DOHH2 (cell line): Measurements from ENCODE around the gene AVPR2.

Experiments used
- EZH2phosphoT487 ChIP-seq: fragments of 200-600 bp; sonication (generic); IDR thresholded peaks from 2 replicates; pipeline ENCODE4 v1.6.1; 2017; ENCODE audit warnings: borderline replicate concordance, mild to moderate bottlenecking, antibody characterized with exemption, low read length, moderate library complexity, mixed read lengths
- TF ChIP-seq, protein P1 (sequence below): fragments of 200-600 bp; sonication (generic); IDR thresholded peaks from one replicate; pipeline ENCODE4 v1.5.1; 2014; ENCODE audit warnings: antibody characterized with exemption, mild to moderate bottlenecking, low read depth, low read length; ENCODE audit not compliant: poor library complexity, severe bottlenecking

DNA sequence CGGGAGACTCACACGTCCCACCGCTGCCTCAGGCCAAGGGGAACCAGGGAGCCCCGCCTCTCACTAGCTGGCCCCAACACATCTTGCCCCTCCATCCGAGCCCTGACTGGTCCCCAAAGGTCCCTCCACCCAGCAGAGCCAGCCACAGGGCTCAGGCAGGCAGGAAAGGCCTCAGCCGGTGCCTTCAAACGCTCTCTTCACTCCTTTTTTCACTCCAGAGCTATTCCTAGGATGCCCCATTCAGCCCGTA lies 23.1 kb downstream of the AVPR2 start:
- TF ChIP-seq, protein P1, sequence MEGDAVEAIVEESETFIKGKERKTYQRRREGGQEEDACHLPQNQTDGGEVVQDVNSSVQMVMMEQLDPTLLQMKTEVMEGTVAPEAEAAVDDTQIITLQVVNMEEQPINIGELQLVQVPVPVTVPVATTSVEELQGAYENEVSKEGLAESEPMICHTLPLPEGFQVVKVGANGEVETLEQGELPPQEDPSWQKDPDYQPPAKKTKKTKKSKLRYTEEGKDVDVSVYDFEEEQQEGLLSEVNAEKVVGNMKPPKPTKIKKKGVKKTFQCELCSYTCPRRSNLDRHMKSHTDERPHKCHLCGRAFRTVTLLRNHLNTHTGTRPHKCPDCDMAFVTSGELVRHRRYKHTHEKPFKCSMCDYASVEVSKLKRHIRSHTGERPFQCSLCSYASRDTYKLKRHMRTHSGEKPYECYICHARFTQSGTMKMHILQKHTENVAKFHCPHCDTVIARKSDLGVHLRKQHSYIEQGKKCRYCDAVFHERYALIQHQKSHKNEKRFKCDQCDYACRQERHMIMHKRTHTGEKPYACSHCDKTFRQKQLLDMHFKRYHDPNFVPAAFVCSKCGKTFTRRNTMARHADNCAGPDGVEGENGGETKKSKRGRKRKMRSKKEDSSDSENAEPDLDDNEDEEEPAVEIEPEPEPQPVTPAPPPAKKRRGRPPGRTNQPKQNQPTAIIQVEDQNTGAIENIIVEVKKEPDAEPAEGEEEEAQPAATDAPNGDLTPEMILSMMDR = no peak
- TF ChIP-seq EZH2phosphoT487 = no peak
